GM21619 (cell line): ENCODE measurements around the gene CEBPB.

Experiments
- ATAC-seq: cut with Tn5 transposase; IDR thresholded peaks from one replicate; pipeline ENCODE4 v1.9.1; 2021; ENCODE audit not compliant: unreplicated experiment

The CEBPB gene

DNA sequence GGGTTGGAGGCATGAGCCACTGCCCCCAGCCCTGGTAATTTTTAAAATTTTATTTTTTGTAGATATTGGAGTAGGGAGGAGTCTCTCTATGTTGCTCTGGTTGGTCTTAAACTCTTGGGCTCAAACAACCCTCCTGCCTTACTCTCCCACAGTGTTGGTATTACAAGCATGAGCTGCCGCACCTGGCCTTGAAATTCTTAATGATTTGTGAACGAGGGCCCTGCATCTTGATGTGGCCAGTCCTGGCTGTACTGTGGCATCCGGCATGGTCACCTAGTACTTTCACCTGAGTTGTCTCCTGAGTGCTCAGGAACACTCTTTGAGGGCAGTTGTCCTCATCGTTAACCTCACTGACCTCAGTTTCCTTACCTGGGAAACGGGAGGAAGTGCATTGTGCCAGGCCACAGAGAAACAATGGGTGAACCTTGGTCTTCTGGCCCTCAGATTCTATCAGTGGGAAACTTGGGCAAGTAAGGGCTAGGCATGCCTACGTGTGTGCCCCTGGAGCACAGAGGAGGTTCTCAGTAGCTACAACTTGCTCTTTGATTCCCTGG, 19.5 kb downstream of the CEBPB start:
- no peak for ATAC-seq

- ATAC-seq: no peak
Measured at GRCh38 chr20:50211091-50211490, 20.5 kb downstream of the CEBPB start.

GRCh38 chr20:50213531-50214106, 23.0 kb downstream of the CEBPB start:
- ATAC-seq: no peak

DNA sequence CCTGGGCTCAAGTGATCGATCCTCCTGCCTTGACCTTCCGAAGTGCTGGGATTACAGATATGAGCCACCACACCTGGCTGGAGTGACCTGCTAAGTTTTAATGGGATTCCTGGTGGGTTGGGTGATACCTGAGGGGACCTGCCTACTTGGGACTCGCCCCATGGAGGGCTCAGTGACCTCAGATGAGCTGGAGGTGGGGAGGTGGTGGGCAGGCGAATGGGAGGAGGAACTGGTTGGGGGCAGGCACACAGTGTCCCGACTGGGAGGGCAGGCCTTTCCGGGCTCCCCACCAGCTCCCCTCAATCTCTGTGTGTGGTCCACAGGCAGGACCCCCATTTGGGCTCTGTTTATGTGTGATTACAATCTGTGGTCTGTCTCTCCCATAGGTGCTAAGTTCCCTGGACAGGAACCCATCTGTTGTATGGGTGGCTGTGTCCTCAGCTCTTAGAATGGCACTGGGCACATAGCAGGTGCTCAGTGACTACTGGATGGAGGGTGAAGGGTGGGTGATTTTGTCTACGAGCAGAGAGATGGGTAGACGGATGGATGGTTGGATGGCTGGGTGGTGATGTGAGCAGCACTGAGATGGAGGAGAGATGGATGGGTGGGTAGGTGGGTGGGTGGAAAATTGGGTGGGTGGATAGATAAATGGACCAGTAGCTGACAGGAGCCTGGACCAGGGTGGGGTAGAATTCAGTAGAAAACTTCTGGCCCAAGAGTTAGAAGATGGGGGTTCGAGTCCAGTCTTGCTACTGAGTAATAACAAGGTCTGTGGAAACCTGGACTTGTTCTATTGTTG, 23.8 kb downstream of the CEBPB start:
- no peak for ATAC-seq

DNA sequence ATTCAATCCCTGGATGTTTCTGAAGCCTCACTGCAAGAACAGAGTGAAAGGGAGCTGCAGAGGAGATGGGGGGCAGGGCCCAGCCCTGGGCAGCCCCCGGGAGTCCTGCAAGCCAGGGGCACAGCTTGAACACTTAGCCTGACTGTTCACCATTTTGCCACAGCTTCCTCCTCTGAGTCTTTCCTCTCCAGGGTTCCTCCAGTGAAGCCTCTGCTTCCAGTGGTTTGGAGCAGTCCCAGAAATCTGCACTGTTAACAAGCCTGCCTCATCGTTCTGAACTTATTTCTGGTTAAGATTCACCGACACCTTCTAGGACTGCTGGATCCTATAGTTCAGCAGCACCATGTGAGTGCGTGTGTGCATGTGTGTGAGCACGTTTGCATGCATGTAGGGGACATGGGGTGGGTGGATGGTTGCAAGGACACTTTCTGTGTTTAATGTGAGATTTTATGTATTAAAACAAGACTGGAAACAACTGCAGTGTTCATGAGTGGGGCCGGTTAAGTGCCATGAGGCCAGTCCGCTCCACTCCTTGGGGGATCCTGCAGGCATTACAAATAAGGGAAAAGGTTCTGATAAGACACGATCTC, 24.6 kb downstream of the CEBPB start:
- ATAC-seq: no peak

GRCh38 chr20:50215926-50216325, 25.3 kb downstream of the CEBPB start:
- ATAC-seq: no peak

DNA sequence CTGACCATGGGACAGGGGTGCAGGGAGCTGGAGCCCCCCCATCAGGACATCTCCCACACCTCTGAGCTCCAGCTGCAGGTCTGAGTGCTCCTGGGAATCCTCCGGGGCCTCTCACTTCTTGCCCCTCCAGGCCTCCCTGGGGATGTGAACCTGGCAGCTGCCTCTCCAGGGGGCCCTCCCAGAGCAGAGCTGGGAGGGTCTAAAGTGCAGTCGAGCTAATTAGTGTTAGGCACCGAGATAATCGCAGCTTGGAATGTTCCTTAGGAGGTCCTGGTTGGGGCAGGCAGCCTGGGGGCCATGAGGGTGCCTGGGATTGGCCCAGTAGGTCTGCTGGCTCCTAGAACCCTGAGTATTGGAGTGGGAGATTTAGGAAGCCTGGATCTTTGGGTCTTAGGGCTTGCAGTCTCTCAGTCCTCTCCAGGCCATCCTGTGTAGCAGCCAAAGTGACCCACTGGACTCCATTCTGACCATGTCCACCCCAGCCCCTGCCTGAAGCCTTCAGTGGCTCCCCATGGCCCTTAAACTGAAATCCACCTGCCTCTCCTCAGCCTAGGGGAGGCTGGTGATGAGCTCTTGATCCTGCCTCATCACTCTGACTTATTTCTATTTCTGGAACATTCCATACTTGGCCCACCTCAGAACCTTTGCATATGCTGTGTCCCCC, 26.0 kb downstream of the CEBPB start:
- ATAC-seq: no peak

GRCh38 chr20:50217207-50217949, 26.7 kb downstream of the CEBPB start:
- ATAC-seq: no peak

DNA sequence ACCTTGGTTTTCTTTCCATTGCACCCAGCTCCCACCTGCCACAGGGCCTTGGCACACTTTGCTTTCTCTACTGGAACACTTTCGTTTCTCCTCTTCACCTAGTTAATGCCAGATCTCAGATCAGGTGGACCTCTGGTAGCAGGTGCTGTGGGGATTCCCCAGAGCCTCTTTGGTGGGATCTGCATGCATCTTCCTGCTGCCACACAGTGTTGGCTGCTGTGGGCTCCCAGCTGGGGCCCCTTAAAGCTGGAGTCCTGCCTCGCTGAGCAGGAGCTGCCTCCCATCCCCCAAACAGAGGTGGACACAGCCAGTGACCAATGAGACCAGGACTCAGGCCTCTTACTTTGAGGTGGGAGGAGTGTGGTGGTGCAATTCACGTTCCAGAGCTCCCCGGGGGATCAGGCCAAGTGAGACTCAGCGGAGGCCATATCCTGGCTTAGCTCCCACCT, 28.4 kb downstream of the CEBPB start:
- ATAC-seq: no peak

DNA sequence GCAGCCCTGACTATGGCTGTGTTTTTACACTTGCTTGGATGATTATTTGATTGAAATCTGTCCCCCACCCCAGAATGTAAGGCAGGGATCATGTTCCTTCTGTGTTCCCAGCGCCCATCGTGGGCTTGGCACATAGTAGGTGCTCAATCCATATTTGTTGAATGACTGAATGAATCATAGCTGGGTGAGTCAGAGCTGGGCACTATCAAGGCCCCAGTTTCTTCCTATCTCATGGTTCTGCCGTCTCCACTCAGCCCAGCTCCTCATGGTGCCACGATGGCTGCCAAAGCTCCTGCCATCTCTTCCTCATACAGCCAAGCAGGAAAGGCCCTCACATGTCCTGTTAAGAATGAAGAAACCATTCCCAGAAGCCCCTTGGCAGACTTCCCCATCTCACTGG, 29.0 kb downstream of the CEBPB start:
- ATAC-seq: no peak

- ATAC-seq: no peak
Measured at GRCh38 chr20:50220093-50220893, 29.7 kb downstream of the CEBPB start.

DNA sequence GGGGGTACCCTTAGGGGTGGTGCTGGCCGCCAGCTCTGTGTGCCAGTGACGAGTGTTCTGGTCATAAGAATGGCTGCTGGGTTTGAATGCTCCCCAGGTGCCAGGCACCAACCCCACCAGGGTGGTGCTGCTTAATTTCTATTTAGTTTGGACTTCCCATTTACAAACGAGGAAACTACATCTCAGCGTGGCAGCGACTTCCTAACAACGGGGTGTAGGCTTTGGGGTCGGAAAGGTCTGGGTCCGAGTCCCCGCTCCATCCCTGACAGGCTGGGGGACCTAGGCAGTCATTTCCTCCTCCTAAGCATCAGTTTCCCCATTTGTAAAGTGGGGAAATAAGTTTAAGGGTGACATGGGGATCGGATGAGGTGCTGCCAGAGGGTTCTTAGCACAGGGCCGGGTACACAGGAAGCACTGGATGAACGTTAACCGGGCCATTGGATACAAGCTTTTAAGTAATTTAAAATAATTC, 30.3 kb downstream of the CEBPB start:
- no peak for ATAC-seq

GRCh38 chr20:50221501-50222308, 31.1 kb downstream of the CEBPB start:
- no peak for ATAC-seq

DNA sequence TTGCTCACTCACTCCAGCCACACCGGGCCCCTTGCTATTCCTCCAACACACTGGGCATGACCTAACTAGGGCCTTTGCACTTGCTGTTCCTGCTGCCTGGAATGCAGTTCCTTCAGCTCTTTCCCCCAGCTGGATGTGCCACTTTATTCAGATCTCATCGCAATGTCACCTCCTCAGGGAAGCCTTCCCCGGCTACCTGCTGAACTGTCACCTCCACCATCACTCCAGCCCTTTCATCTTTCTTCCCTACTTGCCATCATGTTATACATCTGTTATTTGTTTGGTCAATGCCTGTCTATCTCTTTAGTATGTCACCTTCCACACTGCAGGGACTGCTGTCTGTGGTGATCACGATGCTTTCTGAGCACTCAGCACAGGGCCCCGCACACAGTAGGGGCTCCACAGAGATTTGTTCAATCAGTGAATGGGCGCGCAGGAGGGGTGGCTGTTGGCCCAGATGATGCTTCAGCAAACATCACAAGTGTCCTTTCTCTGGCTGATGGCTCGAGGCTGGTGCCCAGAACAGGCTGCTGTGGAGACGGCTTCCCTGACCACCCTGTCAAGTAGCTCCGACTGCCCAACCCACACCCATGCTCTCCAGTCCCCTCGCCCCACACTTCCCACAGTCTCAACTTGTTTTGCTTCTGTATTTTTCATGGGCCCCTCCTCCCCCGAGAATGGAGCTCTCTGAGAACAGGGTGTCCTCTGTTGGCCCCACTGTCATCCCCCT, 31.8 kb downstream of the CEBPB start:
- ATAC-seq: no peak

DNA sequence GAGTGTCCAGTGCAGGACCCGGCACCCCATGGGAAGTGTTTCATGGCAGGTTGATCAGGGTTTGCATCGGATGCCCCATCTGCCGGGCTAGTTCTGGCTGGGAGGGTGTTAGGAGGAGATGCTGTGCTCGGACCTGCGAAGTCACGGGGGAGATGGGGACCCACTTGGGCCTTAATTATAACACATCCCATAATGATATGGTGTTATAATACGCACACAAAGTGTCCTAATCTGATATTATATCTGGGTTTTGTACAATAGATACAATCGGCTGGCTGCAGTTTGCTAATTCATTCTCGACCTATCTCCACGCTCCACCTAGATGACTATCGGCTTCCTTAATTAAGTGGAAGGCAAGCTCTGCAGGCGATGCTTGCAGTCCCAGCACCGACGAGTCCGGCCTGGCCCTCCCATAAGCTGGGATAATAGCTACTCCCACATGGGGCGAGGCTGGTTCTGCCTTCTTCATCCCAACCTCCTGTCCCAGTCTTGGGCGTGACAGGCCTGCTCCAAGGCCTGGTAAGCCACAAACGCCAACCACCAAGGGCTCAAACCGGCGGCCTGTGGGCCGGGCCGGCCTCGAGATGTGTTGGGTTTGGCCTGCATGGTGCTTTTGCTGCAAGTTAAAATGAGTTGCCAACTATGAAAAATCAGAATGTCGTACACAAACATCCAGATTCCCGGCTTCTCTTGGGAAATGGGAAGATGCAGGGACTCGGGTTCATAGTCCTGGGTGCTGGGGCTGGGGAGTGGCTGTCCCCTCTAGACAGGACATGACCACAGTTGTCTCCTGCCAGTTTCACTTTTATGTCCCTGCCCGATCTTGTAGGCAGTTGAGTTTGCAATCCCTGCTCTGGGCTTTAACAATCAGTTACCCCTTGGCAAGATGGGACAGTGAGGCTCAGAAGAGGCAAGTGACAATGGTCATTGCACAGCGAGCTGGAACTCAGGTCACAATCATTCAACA, 32.7 kb downstream of the CEBPB start:
- ATAC-seq: no peak

DNA sequence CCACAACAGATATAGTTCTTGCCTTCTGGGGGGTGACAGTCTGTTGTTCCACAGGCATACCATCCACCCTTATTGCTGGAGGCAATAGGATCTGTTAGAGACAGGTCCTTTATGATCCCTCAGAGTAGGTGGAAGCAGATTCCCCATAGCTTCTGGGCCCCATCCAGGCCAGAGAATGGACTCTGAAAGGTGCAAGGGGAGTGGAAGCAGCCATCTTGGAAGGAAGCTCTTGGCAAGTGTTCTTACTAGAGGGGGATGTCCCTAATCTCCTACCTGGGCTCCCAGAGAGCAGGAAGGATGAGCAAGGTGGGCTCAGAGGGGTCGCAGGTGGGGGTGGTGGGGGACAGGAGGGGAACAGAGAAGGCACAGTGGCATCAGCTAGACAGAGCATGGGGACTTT, 33.4 kb downstream of the CEBPB start:
- ATAC-seq: no peak

GRCh38 chr20:50224531-50225255, 34.1 kb downstream of the CEBPB start:
- ATAC-seq: no peak
